Sigmoid colon (tissue), 7 donors: ENCODE measurements around the gene PCDHGA9. TPM values are rescaled to one million over a fixed set of nuclear protein-coding genes. Genes with fewer than 3 reads are reported as not detected.
A peak's percentile ranks its signal among the peaks of the same experiment; 100 is the strongest.
"Not testable (repeated sequence)": the region's sequence is repeated elsewhere in the genome, so short reads cannot be mapped to it uniquely, and the experiment has no call there.

Experiments
- DNase-seq: peaks from one replicate; pipeline ENCODE4 v3.0.0-alpha.2; 2019
- H3K27ac ChIP-seq, 4 donors: fragments of 200-600 bp; sonication (generic); one replicate each; pipeline ENCODE4 v1.5.1; 2016 to 2019; ENCODE audit warnings: mild to moderate bottlenecking in 1 of 4
- H3K27me3 ChIP-seq, 3 donors: fragments of 200-600 bp; sonication (generic); one replicate each; pipeline ENCODE4 v1.5.1; 2019; ENCODE audit warnings: mild to moderate bottlenecking in 1 of 3
- H3K36me3 ChIP-seq, 4 donors: fragments of 200-600 bp; sonication (generic); one replicate each; pipeline ENCODE4 v1.5.1; 2016 to 2019
- H3K4me1 ChIP-seq, 4 donors: fragments of 200-600 bp; sonication (generic); one replicate each; pipeline ENCODE4 v1.5.1; 2017 to 2019
- H3K4me3 ChIP-seq, 4 donors: fragments of 200-600 bp; sonication (generic); one replicate each; pipeline ENCODE4 v1.5.1; 2017 to 2019; ENCODE audit warnings: mild to moderate bottlenecking in 2 of 4, moderate library complexity in 1 of 4
- H3K9me3 ChIP-seq, 4 donors: fragments of 200-600 bp in 3 of 4; sonication (generic) in 3 of 4; one replicate each; pipeline versions ENCODE4 v1.5.1 to v1.6.1; 2013 to 2019
- CTCF ChIP-seq, 4 experiments: fragments of 450-650 bp in 3 of 4; fragments of 200-600 bp in 1 of 4; IDR thresholded peaks; one replicate each; pipeline ENCODE4 v1.5.1; 2016 to 2019; ENCODE audit warnings: antibody characterized with exemption in 4 of 4, mild to moderate bottlenecking in 3 of 4, moderate library complexity in 2 of 4
- EP300 ChIP-seq, 4 donors: sonication (generic); formaldehyde crosslinking; IDR thresholded peaks; one replicate each; pipeline ENCODE4 v1.6.1; 2017; ENCODE audit warnings: antibody characterized with exemption in 4 of 4
- POLR2A ChIP-seq, 2 donors: fragments of 450-650 bp; IDR thresholded peaks; one replicate each; pipeline ENCODE4 v1.6.1; 2016; ENCODE audit warnings: antibody characterized with exemption in 2 of 2, mild to moderate bottlenecking in 2 of 2, moderate library complexity in 2 of 2
- POLR2AphosphoS5 ChIP-seq, 4 donors: sonication (generic); formaldehyde crosslinking; IDR thresholded peaks; one replicate each; pipeline ENCODE4 v1.6.1; 2017; ENCODE audit warnings: antibody characterized with exemption in 4 of 4
- WGBS, 2 donors: extraction: QIAGEN DNeasy Blood & Tissue Kit; methylation state at CpG; one replicate each; pipeline ENCODE4 v1.1.7; 2013; 5-methylcytosine and 5-hydroxymethylcytosine counted together
- intact Hi-C: fragments of 100-400 bp; cut with DNase I; formaldehyde crosslinking; loops from one replicate; pipeline ENCODE4 v1.15.1; 2023
- polyA plus RNA-seq, 3 donors: library from polyadenylated mRNA; stranded (reverse); fragments of 200-250 nt; gene quantifications; one replicate each; pipeline ENCODE4 v1.2.3, GENCODE V29; 2013
- total RNA-seq, 4 donors: library from RNA; depleted of rRNA; stranded (reverse); fragments of >200 nt; gene quantifications; one replicate each; pipeline ENCODE4 v1.1.0, GENCODE V29; 2016
- donor health status: healthy with polysubstance abuse.
- donor health status: Bipolar disorder and iron deficiency.
- donor health status: healthy.

Gene PCDHGA9
- total and polyA plus RNA-seq, 7 donors = 0.79 to 15.8 (median 10.4) TPM; not detected in 2

GRCh38 chr5:141413540-141414069 is 11.0 kb downstream of the PCDHGA9 start:
- H3K4me3 ChIP-seq = peak overlapping the region in 3 of 4 donors; percentile 8 to 23 (median 19)
- H3K4me1 ChIP-seq = peaks cover 0 to 4% (median 0%) of the 10 kb centered on the region in 4 donors
- peak; percentile 48 for DNase-seq
- intact Hi-C loops = no loop called here
- WGBS, 2 donors = 16 to 38% methylated on average over 25 of the region's 25 CpGs
- TF ChIP-seq POLR2AphosphoS5 (IDR thresholded peaks at IDR 0.05) (no peak), EP300 (IDR thresholded peaks at IDR 0.05) (no peak), POLR2A (IDR thresholded peaks at IDR 0.05) (no peak), CTCF (IDR thresholded peaks at IDR 0.05) (no peak)
- H3K27me3 ChIP-seq = no peaks in the 10 kb centered on the region
- H3K9me3 ChIP-seq = peaks cover 42 to 88% (median 72%) of the 10 kb centered on the region in 4 donors
- H3K27ac ChIP-seq = no peak overlapping the region
- peaks cover 0 to 11% (median 0%) of the 10 kb centered on the region in 4 donors for H3K36me3 ChIP-seq

DNA sequence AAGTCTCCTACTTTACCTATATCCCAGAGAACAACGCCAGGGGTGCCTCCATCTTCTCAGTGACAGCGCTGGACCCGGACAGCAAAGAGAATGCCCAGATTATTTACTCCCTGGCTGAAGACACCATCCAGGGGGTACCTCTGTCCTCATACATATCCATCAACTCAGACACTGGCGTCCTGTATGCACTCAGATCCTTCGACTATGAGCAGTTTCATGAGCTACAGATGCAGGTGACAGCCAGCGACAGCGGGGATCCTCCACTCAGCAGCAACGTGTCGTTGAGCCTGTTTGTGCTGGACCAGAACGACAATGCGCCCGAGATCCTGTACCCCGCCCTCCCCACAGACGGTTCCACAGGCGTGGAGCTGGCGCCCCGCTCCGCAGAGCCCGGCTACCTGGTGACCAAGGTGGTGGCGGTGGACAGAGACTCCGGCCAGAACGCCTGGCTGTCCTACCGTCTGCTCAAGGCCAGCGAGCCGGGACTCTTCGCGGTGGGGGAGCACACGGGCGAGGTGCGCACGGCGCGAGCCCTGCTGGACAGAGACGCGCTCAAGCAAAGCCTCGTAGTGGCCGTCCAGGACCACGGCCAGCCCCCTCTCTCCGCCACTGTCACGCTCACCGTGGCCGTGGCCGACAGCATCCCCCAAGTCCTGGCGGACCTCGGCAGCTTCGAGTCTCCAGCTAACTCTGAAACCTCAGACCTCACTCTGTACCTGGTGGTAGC is 12.1 kb downstream of the PCDHGA9 start:
- 36 to 66% methylated on average over 46 of the region's 46 CpGs for WGBS, 2 donors
- H3K27me3 ChIP-seq = not testable (repeated sequence)

DNA sequence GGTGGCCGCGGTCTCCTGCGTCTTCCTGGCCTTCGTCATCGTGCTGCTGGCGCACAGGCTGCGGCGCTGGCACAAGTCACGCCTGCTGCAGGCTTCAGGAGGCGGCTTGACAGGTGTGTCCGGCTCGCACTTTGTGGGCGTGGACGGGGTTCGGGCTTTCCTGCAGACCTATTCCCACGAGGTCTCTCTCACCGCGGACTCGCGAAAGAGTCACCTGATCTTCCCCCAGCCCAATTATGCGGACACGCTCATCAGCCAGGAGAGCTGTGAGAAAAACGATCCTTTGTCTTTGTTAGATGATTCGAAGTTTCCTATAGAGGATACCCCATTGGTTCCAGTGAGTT is 12.7 kb downstream of the PCDHGA9 start:
- Histone ChIP-seq H3K36me3 (peaks cover 0 to 11% (median 0%) of the 10 kb centered on the region in 4 donors), H3K9me3 (peaks cover 42 to 88% (median 71%) of the 10 kb centered on the region in 4 donors)
- H3K27me3 ChIP-seq, H3K4me3 ChIP-seq, H3K4me1 ChIP-seq, DNase-seq, H3K27ac ChIP-seq: not testable (repeated sequence)
- WGBS, 2 donors = 28 to 64% methylated on average over 24 of the region's 24 CpGs
- intact Hi-C loops = loop anchor here (5.0 kb wide), 2 partner anchors 62 to 142 kb away; partner anchors contain the start of gene PCDHGC3

More for the DNA sequence above, 12.1 kb downstream of the PCDHGA9 start:
- Histone ChIP-seq H3K36me3 (peaks cover 0 to 11% (median 0%) of the 10 kb centered on the region in 4 donors), H3K9me3 (peaks cover 42 to 88% (median 71%) of the 10 kb centered on the region in 4 donors)
- H3K27ac ChIP-seq, H3K4me1 ChIP-seq, H3K4me3 ChIP-seq, DNase-seq: not testable (repeated sequence)
- intact Hi-C loops = loop anchor here (5.0 kb wide), 2 partner anchors 63 to 143 kb away; partner anchors contain the start of gene PCDHGC3

GRCh38 chr5:141417494-141418172 is 15.1 kb downstream of the PCDHGA9 start, which contains the start of gene PCDHGB7:
Gene PCDHGB7 (plus strand): TSS chr5:141417677. CDS start chr5:141417860, 183 bp downstream.
- peak; percentile 43 to 51 (median 46) for TF ChIP-seq CTCF (IDR thresholded peaks at IDR 0.05)
- Histone ChIP-seq H3K4me3 (peak within 1 kb of the TSS; percentile 27 to 44 (median 39)), H3K27ac (peak within 1 kb of the TSS; percentile 45 to 61 (median 55)), H3K9me3 (peaks cover 59 to 92% (median 81%) of the 10 kb centered on the region in 4 donors)
- intact Hi-C loops = loop anchor here (5.0 kb wide), 2 partner anchors 60 to 140 kb away; partner anchors contain the start of gene PCDHGC3
- H3K4me1 ChIP-seq, H3K36me3 ChIP-seq, H3K27me3 ChIP-seq: not testable (repeated sequence)
- WGBS, 2 donors = 8 to 47% methylated on average over 47 of the region's 47 CpGs
- peak; percentile 86 for DNase-seq

DNA sequence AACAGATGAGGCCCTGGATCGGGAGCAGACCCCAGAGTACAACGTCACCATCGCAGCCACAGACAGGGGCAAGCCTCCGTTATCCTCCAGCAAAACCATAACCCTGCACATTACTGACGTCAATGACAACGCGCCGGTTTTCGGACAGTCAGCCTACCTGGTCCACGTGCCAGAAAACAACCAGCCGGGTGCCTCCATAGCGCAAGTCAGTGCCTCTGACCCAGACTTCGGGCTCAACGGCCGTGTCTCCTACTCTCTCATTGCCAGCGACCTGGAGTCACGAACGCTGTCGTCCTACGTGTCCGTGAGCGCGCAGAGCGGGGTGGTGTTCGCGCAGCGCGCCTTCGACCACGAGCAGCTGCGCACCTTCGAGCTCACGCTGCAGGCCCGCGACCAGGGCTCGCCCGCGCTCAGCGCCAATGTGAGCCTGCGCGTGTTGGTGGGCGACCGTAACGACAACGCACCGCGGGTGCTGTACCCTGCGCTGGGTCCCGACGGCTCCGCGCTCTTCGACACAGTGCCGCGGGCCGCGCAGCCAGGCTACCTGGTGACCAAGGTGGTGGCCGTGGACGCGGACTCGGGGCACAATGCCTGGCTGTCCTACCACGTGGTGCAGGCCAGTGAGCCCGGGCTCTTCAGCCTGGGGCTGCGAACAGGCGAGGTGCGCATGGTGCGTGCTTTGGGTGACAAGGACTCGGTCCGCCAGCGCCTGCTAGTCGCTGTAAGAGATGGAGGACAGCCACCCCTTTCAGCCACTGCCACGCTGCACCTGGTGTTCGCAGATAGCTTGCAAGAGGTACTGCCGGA is 16.7 kb downstream of the PCDHGA9 start:
- Histone ChIP-seq H3K36me3 (no peaks in the 10 kb centered on the region), H3K4me3 (no peak overlapping the region), H3K9me3 (peaks cover 58 to 90% (median 81%) of the 10 kb centered on the region in 4 donors), H3K27me3 (no peaks in the 10 kb centered on the region), H3K27ac (no peak overlapping the region), H3K4me1 (peaks cover 0 to 4% (median 2%) of the 10 kb centered on the region in 4 donors)
- WGBS, 2 donors = 37 to 71% methylated on average over 74 of the region's 74 CpGs
- DNase-seq = no peak
- TF ChIP-seq POLR2A (IDR thresholded peaks at IDR 0.05) (no peak), CTCF (IDR thresholded peaks at IDR 0.05) (no peak), EP300 (IDR thresholded peaks at IDR 0.05) (no peak), POLR2AphosphoS5 (IDR thresholded peaks at IDR 0.05) (no peak)
- intact Hi-C loops = loop anchor here (5.0 kb wide), 2 partner anchors 58 to 138 kb away; partner anchors contain the start of gene PCDHGC3
